WTC11 (cell line): ENCODE data around the gene ALKBH7. TPM values are rescaled to one million over a fixed set of nuclear protein-coding genes. Genes with fewer than 3 reads are reported as not detected.

Experiments
- ATAC-seq: fragments of 200-7000 bp; cut with Tn5 transposase; 2 replicates; pipeline ENCODE4 v1.10.0; 2021; ENCODE audit warnings: mild to moderate bottlenecking, moderate library complexity
- Bru-seq: library from RNA; stranded (reverse); fragments of 400-500 nt; gene quantifications from one replicate; lab custom pipeline; 2021; lab: Mats Ljungman, UMichigan
- CTCF ChIA-PET: fragments of 300-600 bp; sonication (Branson Sonifier 250); formaldehyde crosslinking; loops from one replicate; lab custom pipeline; 2021; ENCODE audit warnings: antibody characterized with exemption; lab: Charles Lee
- POLR2A ChIA-PET: fragments of 350-600 bp; sonication (Branson Sonifier 250); formaldehyde crosslinking; loops from one replicate; lab custom pipeline; 2021; ENCODE audit warnings: antibody characterized with exemption; lab: Charles Lee
- DNase-seq: peaks from one replicate; pipeline ENCODE4 v3.0.0; 2021; ENCODE audit warnings: low spot score
- H3K27ac Mint-ChIP-seq: 2 replicates; pipeline ENCODE4 v1.8.0; 2021; ENCODE audit warnings: mixed read lengths
- H3K27me3 Mint-ChIP-seq: 2 replicates; pipeline ENCODE4 v1.8.0; 2021; ENCODE audit warnings: low read depth, mild to moderate bottlenecking, moderate library complexity, mixed read lengths
- H3K36me3 Mint-ChIP-seq: 2 replicates; pipeline ENCODE4 v1.8.0; 2021; ENCODE audit warnings: mixed read lengths
- H3K4me1 Mint-ChIP-seq: 2 replicates; pipeline ENCODE4 v1.8.0; 2022; ENCODE audit warnings: mixed read lengths
- H3K4me3 Mint-ChIP-seq: 2 replicates; pipeline ENCODE4 v1.8.0; 2021; ENCODE audit warnings: mild to moderate bottlenecking, moderate library complexity, mixed read lengths
- H3K9me3 Mint-ChIP-seq: 2 replicates; pipeline ENCODE4 v1.8.0; 2021; ENCODE audit warnings: mixed read lengths
- ATF1 ChIP-seq: sonication (generic); formaldehyde crosslinking; IDR thresholded peaks from 2 replicates; pipeline ENCODE4 v1.8.1; 2023; ENCODE audit warnings: mild to moderate bottlenecking, moderate library complexity, missing genetic modification reagents
- CDX4 ChIP-seq: fragments of 250-450 bp; sonication (Bioruptor Pico); IDR thresholded peaks from 2 replicates; pipeline ENCODE4 v1.9.0; 2021; ENCODE audit warnings: moderate library complexity, mild to moderate bottlenecking, inconsistent platforms, borderline replicate concordance
- CREM ChIP-seq: sonication (generic); formaldehyde crosslinking; IDR thresholded peaks from 2 replicates; pipeline ENCODE4 v1.8.1; 2022; ENCODE audit warnings: mild to moderate bottlenecking, missing genetic modification reagents, moderate library complexity
- E2F1 ChIP-seq: sonication (generic); formaldehyde crosslinking; IDR thresholded peaks from 2 replicates; pipeline ENCODE4 v1.8.0; 2022; ENCODE audit warnings: mild to moderate bottlenecking, missing genetic modification reagents
- E2F5 ChIP-seq: sonication (generic); formaldehyde crosslinking; IDR thresholded peaks from 2 replicates; pipeline ENCODE4 v1.8.1; 2022; ENCODE audit warnings: mild to moderate bottlenecking, moderate library complexity, missing genetic modification reagents
- ESRRA ChIP-seq: sonication (generic); formaldehyde crosslinking; IDR thresholded peaks from 2 replicates; pipeline ENCODE4 v1.8.1; 2022; ENCODE audit warnings: mild to moderate bottlenecking, missing genetic modification reagents, borderline replicate concordance
- FOXJ3 ChIP-seq: sonication (generic); formaldehyde crosslinking; IDR thresholded peaks from 2 replicates; pipeline ENCODE4 v1.9.0; 2021; ENCODE audit warnings: missing genetic modification reagents, mild to moderate bottlenecking, borderline replicate concordance
- FOXK1 ChIP-seq: sonication (generic); formaldehyde crosslinking; IDR thresholded peaks from 2 replicates; pipeline ENCODE4 v1.8.0; 2022; ENCODE audit warnings: mild to moderate bottlenecking, moderate library complexity, missing genetic modification reagents
- GABPB1 ChIP-seq: sonication (generic); formaldehyde crosslinking; IDR thresholded peaks from 2 replicates; pipeline ENCODE4 v1.8.1; 2023; ENCODE audit warnings: mild to moderate bottlenecking, missing genetic modification reagents
- HMGXB4 ChIP-seq: sonication (generic); formaldehyde crosslinking; IDR thresholded peaks from 2 replicates; pipeline ENCODE4 v1.8.1; 2023; ENCODE audit warnings: mild to moderate bottlenecking, moderate library complexity, missing genetic modification reagents
- IRF1 ChIP-seq: sonication (generic); formaldehyde crosslinking; IDR thresholded peaks from 2 replicates; pipeline ENCODE4 v1.8.0; 2023; ENCODE audit warnings: missing genetic modification reagents
- MAX ChIP-seq: sonication (generic); formaldehyde crosslinking; IDR thresholded peaks from 2 replicates; pipeline ENCODE4 v1.8.0; 2022; ENCODE audit warnings: mild to moderate bottlenecking, missing genetic modification reagents
- NFYB ChIP-seq: sonication (generic); formaldehyde crosslinking; conservative IDR thresholded peaks from 2 replicates; pipeline ENCODE4 v1.8.0; 2022; ENCODE audit warnings: low read depth, missing genetic modification reagents
- PREB ChIP-seq: sonication (generic); formaldehyde crosslinking; IDR thresholded peaks from 2 replicates; pipeline ENCODE4 v1.8.1; 2022; ENCODE audit warnings: mild to moderate bottlenecking, missing genetic modification reagents, moderate library complexity, borderline replicate concordance
- PRRX2 ChIP-seq: fragments of 250-450 bp; sonication (Bioruptor Pico); IDR thresholded peaks from 2 replicates; pipeline ENCODE4 v1.8.0; 2021; ENCODE audit warnings: mild to moderate bottlenecking
- RORB ChIP-seq: fragments of 250-450 bp; sonication (Bioruptor Pico); IDR thresholded peaks from 2 replicates; pipeline ENCODE4 v1.9.0; 2021; ENCODE audit warnings: mild to moderate bottlenecking
- SMAD3 ChIP-seq: sonication (generic); formaldehyde crosslinking; IDR thresholded peaks from 2 replicates; pipeline ENCODE4 v1.8.0; 2022; ENCODE audit warnings: missing genetic modification reagents, mild to moderate bottlenecking, borderline replicate concordance
- SMAD4 ChIP-seq: sonication (generic); formaldehyde crosslinking; IDR thresholded peaks from 2 replicates; pipeline ENCODE4 v1.8.0; 2022; ENCODE audit warnings: mild to moderate bottlenecking, missing genetic modification reagents
- SP1 ChIP-seq: sonication (generic); formaldehyde crosslinking; conservative IDR thresholded peaks from 2 replicates; pipeline ENCODE4 v1.8.1; 2022; ENCODE audit warnings: missing genetic modification reagents
- TCF7 ChIP-seq: sonication (generic); formaldehyde crosslinking; IDR thresholded peaks from 2 replicates; pipeline ENCODE4 v1.8.0; 2022; ENCODE audit warnings: mild to moderate bottlenecking, low read depth, missing genetic modification reagents, moderate library complexity
- TEAD1 ChIP-seq: sonication (generic); formaldehyde crosslinking; IDR thresholded peaks from 2 replicates; pipeline ENCODE4 v1.8.0; 2022; ENCODE audit warnings: mild to moderate bottlenecking, missing genetic modification reagents
- ZBTB21 ChIP-seq: sonication (generic); formaldehyde crosslinking; IDR thresholded peaks from 2 replicates; pipeline ENCODE4 v1.8.1; 2023; ENCODE audit warnings: mild to moderate bottlenecking, missing genetic modification reagents, borderline replicate concordance
- ZBTB43 ChIP-seq: sonication (generic); formaldehyde crosslinking; IDR thresholded peaks from 2 replicates; pipeline ENCODE4 v1.8.1; 2023; ENCODE audit warnings: mild to moderate bottlenecking, missing genetic modification reagents
- ZNF425 ChIP-seq: fragments of 250-450 bp; sonication (Bioruptor Pico); conservative IDR thresholded peaks from 2 replicates; pipeline ENCODE4 v1.9.0; 2021; ENCODE audit warnings: mild to moderate bottlenecking
- long read RNA-seq, 3 experiments: library from RNA in 1 of 3; library from capped mRNA in 1 of 3; library from polyadenylated mRNA in 1 of 3; unstranded in 2 of 3; stranded (forward) in 1 of 3; transcript quantifications; one replicate each; pipeline ENCODE4 v2.0.0, GENCODE V29; 2021
- total RNA-seq: library from RNA; stranded (reverse); gene quantifications from 3 replicates; pipeline ENCODE4 v1.2.3, GENCODE V29; 2021

ALKBH7 gene
- total RNA-seq = 96.4 to 119 TPM (median 114 TPM) in 3 replicates
- Bru-seq, nascent RNA = percentile 58 among the genes with signal in this experiment
- long read RNA-seq, experiment 1, transcript ALKBH7-201 (4 exons, 1,332 nt) = major isoform, 53 of 63 reads
- long read RNA-seq, experiment 1, partial matches to known transcripts = 3 of 63 reads
- long read RNA-seq, experiment 1, other reads (novel, unspliced or antisense) = 4 of 63 reads
- long read RNA-seq, experiment 2, transcript ALKBH7-201 (4 exons, 1,332 nt) = major isoform, 118 of 142 reads
- long read RNA-seq, experiment 2, partial matches to known transcripts = 15 of 142 reads
- long read RNA-seq, experiment 2, other reads (novel, unspliced or antisense) = 7 of 142 reads
- long read RNA-seq, experiment 3, transcript ALKBH7-201 (4 exons, 1,332 nt) = major isoform, 29 of 34 reads
- long read RNA-seq, experiment 3, partial matches to known transcripts = 5 of 34 reads
- long read RNA-seq, experiment 3, other reads (novel, unspliced or antisense) = 0 of 34 reads

- peaks cover 17% of the 10 kb centered on the region for H3K4me1 Mint-ChIP-seq
- peaks cover 5% of the 10 kb centered on the region for H3K36me3 Mint-ChIP-seq
- ChIA-PET CTCF (interaction anchor here (0.8 to 4.0 kb wide), 15 partner anchors 12 to 491 kb away, joined by 3 to 18 read pairs (median 4); partner anchors contain the start of genes CLPP and KHSRP), POLR2A (interaction anchor here (0.6 to 1.9 kb wide), 11 partner anchors 9 to 395 kb away, joined by 3 to 11 read pairs (median 4); partner anchors contain the start of genes CLPP, GTF2F1, KHSRP and SH2D3A)
- peak; percentile 74 for ATAC-seq
- H3K4me3 Mint-ChIP-seq = peak within 1 kb of the TSS; percentile 85
- no peaks in the 10 kb centered on the region for H3K27me3 Mint-ChIP-seq
- peak within 1 kb of the TSS; percentile 99 for H3K27ac Mint-ChIP-seq
- DNase-seq = peak; percentile 96
- H3K9me3 Mint-ChIP-seq = no peaks in the 10 kb centered on the region
- TF ChIP-seq SMAD3 (CRISPR knock-in tag) = no peak
- no peak for TF ChIP-seq IRF1 (CRISPR knock-in tag)
- TF ChIP-seq NFYB (CRISPR knock-in tag) = peak; percentile 100
- peak; percentile 62; the same call in 1 of the 2 replicates for TF ChIP-seq TEAD1 (CRISPR knock-in tag)
- TF ChIP-seq E2F1 (CRISPR knock-in tag) = peak; percentile 60; the same call in 1 of the 2 replicates
- TF ChIP-seq GABPB1 = 0 out of 2 replicates have a peak, but pooled peaks have one; percentile 18
- no peak for TF ChIP-seq RORB (CRISPR knock-in tag)
- no peak for TF ChIP-seq ZNF425
- no peak for TF ChIP-seq FOXJ3
- TF ChIP-seq SP1 (CRISPR knock-in tag) = peak; percentile 83
- 0 out of 2 replicates have a peak, but pooled peaks have one; percentile 27 for TF ChIP-seq FOXK1
- no peak for TF ChIP-seq ATF1
- no peak for TF ChIP-seq TCF7 (CRISPR knock-in tag)
- peak; percentile 77; the same call in 1 of the 2 replicates for TF ChIP-seq HMGXB4 (CRISPR knock-in tag)
- TF ChIP-seq ZBTB21 (CRISPR knock-in tag) = 0 out of 2 replicates have a peak, but pooled peaks have one; percentile 61
- peak; percentile 61; the same call in 1 of the 2 replicates for TF ChIP-seq CREM (CRISPR knock-in tag)
- TF ChIP-seq CDX4 = no peak
- peak; percentile 82; the same call in 1 of the 2 replicates for TF ChIP-seq ESRRA (CRISPR knock-in tag)
- 0 out of 2 replicates have a peak, but pooled peaks have one; percentile 35 for TF ChIP-seq PREB
- TF ChIP-seq E2F5 (CRISPR knock-in tag) = peak; percentile 70; the same call in 1 of the 2 replicates
- no peak for TF ChIP-seq PRRX2 (CRISPR knock-in tag)
- TF ChIP-seq MAX (CRISPR knock-in tag) = 0 out of 2 replicates have a peak, but pooled peaks have one; percentile 52
- TF ChIP-seq ZBTB43 (CRISPR knock-in tag) = 0 out of 2 replicates have a peak, but pooled peaks have one; percentile 26
- TF ChIP-seq SMAD4 = no peak
Observed at GRCh38 chr19:6372594-6373095, at the start of gene ALKBH7. TSS of gene ALKBH7 (plus strand) at chr19:6372794. CDS start at chr19:6372821, 27 bp downstream.
